Colonic mucosa (tissue), 4 donors: ENCODE measurements around the gene CNNM3. TPM values are rescaled to one million over a fixed set of nuclear protein-coding genes. Genes with fewer than 3 reads are reported as not detected.

ENCODE experiments used
- DNase-seq: peaks from one replicate; pipeline ENCODE4 v3.0.0-alpha.2; 2020
- H3K27ac ChIP-seq: fragments of 200-600 bp; one replicate; pipeline ENCODE4 v1.8.0; 2021
- H3K27me3 ChIP-seq: fragments of 200-600 bp; one replicate; pipeline ENCODE4 v1.8.0; 2021
- H3K36me3 ChIP-seq: fragments of 200-600 bp; one replicate; pipeline ENCODE4 v1.8.0; 2021
- H3K4me1 ChIP-seq: fragments of 200-600 bp; one replicate; pipeline ENCODE4 v1.8.0; 2021; ENCODE audit warnings: mild to moderate bottlenecking
- H3K4me3 ChIP-seq: fragments of 200-600 bp; one replicate; pipeline ENCODE4 v1.8.0; 2021
- H3K9ac ChIP-seq, 2 donors: one replicate each; pipeline ENCODE4 v1.7.0; 2013; ENCODE audit warnings: control low read depth in 2 of 2, low read depth in 2 of 2, low read length in 2 of 2
- H3K9me3 ChIP-seq: fragments of 200-600 bp; one replicate; pipeline ENCODE4 v1.8.0; 2021
- CTCF ChIP-seq: fragments of 200-600 bp; IDR thresholded peaks from one replicate; pipeline ENCODE4 v1.8.0; 2022; ENCODE audit warnings: antibody characterized with exemption, mild to moderate bottlenecking
- intact Hi-C: fragments of 100-400 bp; cut with DNase I; formaldehyde crosslinking; loops from one replicate; pipeline ENCODE4 v1.14.1; 2022
- total RNA-seq, 2 donors: library from RNA; stranded (reverse); fragmentation: NEBNext Ultra II Directional in 1 of 2; extraction: Animal tissue kit (Norgen Biotek cat#: 25700) in 1 of 2; gene quantifications; one replicate each; pipeline ENCODE4 v1.2.1, GENCODE V29; 2021
- donor health status: healthy.
- donor health status: DM: no; HTN: no; CAD: no.
- donor health status: DM: no; HTN: no; CAD: no.

Gene CNNM3
- total RNA-seq, 2 donors from 2014 or later, result 24.4 to 33.0 TPM

GRCh38 chr2:96835830-96836229, 19.8 kb downstream of the CNNM3 start:
- H3K9me3 ChIP-seq, result no peaks in the 10 kb centered on the region
- peaks cover 7% of the 10 kb centered on the region for H3K4me1 ChIP-seq
- DNase-seq, result no peak
- no peaks in the 10 kb centered on the region for H3K27me3 ChIP-seq
- no peak overlapping the region for H3K27ac ChIP-seq
- no peaks in the 10 kb centered on the region for H3K36me3 ChIP-seq
- H3K9ac ChIP-seq, result no peak overlapping the region
- intact Hi-C loops, result no loop called here
- H3K4me3 ChIP-seq, result no peak overlapping the region
- TF ChIP-seq CTCF, result no peak

- Histone ChIP-seq H3K4me1 (peaks cover 7% of the 10 kb centered on the region), H3K4me3 (no peak overlapping the region), H3K27me3 (no peaks in the 10 kb centered on the region), H3K27ac (no peak overlapping the region), H3K36me3 (no peaks in the 10 kb centered on the region), H3K9me3 (no peaks in the 10 kb centered on the region), H3K9ac (no peak overlapping the region)
- intact Hi-C loops, result no loop called here
- TF ChIP-seq CTCF, result no peak
- DNase-seq, result no peak
Measured at GRCh38 chr2:96837575-96837974, 21.5 kb downstream of the CNNM3 start.

- H3K36me3 ChIP-seq, result no peaks in the 10 kb centered on the region
- H3K9me3 ChIP-seq, result no peaks in the 10 kb centered on the region
- no peak overlapping the region for H3K27ac ChIP-seq
- TF ChIP-seq CTCF, result no peak
- DNase-seq, result no peak
- intact Hi-C loops, result no loop called here
- peak overlapping the region; percentile 16 to 19 for H3K9ac ChIP-seq
- H3K27me3 ChIP-seq, result no peaks in the 10 kb centered on the region
- H3K4me3 ChIP-seq, result no peak overlapping the region
- H3K4me1 ChIP-seq, result peaks cover 7% of the 10 kb centered on the region
Measured at GRCh38 chr2:96838345-96839292, 22.6 kb downstream of the CNNM3 start.

- Histone ChIP-seq H3K9ac (peak overlapping the region; percentile 16 to 19), H3K9me3 (no peaks in the 10 kb centered on the region), H3K27ac (no peak overlapping the region), H3K36me3 (no peaks in the 10 kb centered on the region), H3K4me1 (peaks cover 7% of the 10 kb centered on the region), H3K27me3 (no peaks in the 10 kb centered on the region), H3K4me3 (no peak overlapping the region)
- intact Hi-C loops, result no loop called here
- DNase-seq, result peak; percentile 81
- TF ChIP-seq CTCF, result no peak
Measured at GRCh38 chr2:96839293-96839874, 23.3 kb downstream of the CNNM3 start.

- TF ChIP-seq CTCF, result no peak
- H3K4me3 ChIP-seq, result no peak overlapping the region
- peak overlapping the region in 1 of 2 donors; percentile 16 for H3K9ac ChIP-seq
- intact Hi-C loops, result no loop called here
- DNase-seq, result no peak
- no peak overlapping the region for H3K27ac ChIP-seq
- no peaks in the 10 kb centered on the region for H3K27me3 ChIP-seq
- peaks cover 7% of the 10 kb centered on the region for H3K4me1 ChIP-seq
- no peaks in the 10 kb centered on the region for H3K36me3 ChIP-seq
- no peaks in the 10 kb centered on the region for H3K9me3 ChIP-seq
Measured at GRCh38 chr2:96839875-96840850, 24.1 kb downstream of the CNNM3 start.
